ENCODE results near the gene ZBTB3. TPM values are rescaled to one million over a fixed set of nuclear protein-coding genes. Genes with fewer than 3 reads are reported as not detected.
A peak's percentile ranks its signal among the peaks of the same experiment; 100 is the strongest.

The ZBTB3 gene
- total RNA-seq, 1 experiment from 2014 or later, result 82.3 TPM

DNA sequence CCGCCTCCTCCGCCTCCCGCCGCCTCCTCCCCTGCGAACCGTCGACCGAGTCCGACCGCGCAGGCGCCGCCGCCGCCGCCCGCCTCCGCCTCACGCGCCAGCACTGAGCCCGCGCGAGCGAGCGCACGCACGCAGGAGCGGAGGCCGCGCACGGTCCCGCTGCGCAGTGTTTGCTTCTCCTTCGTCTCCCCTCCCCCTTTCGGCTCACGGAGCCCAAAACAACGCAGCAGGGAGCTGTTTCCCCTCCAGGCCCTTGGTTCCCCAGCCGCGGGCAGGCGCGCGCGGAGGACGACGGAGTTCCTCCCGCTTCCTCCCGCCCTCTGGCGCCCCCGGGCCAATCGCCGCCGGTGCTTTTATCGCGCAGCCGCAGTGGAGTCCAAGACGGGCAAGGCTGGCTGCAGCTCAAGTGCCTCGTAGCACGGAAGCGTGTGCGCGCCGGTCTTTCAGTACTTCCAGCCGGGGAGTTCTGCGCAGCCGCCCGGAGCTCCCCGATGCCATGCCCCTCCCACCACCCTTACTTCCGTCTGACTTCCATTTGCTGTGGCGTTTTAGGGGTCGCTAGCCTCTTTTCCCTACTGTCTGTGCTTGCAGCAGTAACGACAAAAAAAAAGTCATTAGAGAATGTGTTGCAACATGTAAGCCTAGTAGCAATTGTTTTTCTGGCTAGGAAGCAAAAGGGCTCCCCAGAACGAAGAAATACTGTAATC is 26.6 kb downstream of the ZBTB3 start, which contains the start of gene HNRNPUL2 (continued):
- peak; percentile 77; the same call in 1 of the 2 replicates for TF ChIP-seq CREM (CRISPR knock-in tag; IDR thresholded peaks at IDR 0.05)
- 0 out of 2 replicates have a peak, but pooled peaks have one; percentile 31 for TF ChIP-seq EMX1 (CRISPR knock-in tag; IDR thresholded peaks at IDR 0.05)
- TF ChIP-seq NR2C2 (CRISPR knock-in tag; IDR thresholded peaks at IDR 0.05), result peak; percentile 55; the same call in 1 of the 2 replicates
- TF ChIP-seq TEAD1 (CRISPR knock-in tag; IDR thresholded peaks at IDR 0.05), result peak; percentile 84; the same call in 1 of the 2 replicates
- TF ChIP-seq, protein P1, sequence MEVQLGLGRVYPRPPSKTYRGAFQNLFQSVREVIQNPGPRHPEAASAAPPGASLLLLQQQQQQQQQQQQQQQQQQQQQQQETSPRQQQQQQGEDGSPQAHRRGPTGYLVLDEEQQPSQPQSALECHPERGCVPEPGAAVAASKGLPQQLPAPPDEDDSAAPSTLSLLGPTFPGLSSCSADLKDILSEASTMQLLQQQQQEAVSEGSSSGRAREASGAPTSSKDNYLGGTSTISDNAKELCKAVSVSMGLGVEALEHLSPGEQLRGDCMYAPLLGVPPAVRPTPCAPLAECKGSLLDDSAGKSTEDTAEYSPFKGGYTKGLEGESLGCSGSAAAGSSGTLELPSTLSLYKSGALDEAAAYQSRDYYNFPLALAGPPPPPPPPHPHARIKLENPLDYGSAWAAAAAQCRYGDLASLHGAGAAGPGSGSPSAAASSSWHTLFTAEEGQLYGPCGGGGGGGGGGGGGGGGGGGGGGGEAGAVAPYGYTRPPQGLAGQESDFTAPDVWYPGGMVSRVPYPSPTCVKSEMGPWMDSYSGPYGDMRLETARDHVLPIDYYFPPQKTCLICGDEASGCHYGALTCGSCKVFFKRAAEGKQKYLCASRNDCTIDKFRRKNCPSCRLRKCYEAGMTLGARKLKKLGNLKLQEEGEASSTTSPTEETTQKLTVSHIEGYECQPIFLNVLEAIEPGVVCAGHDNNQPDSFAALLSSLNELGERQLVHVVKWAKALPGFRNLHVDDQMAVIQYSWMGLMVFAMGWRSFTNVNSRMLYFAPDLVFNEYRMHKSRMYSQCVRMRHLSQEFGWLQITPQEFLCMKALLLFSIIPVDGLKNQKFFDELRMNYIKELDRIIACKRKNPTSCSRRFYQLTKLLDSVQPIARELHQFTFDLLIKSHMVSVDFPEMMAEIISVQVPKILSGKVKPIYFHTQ (CRISPR knock-in tag; IDR thresholded peaks at IDR 0.05), result no peak
- TF ChIP-seq, protein P2, sequence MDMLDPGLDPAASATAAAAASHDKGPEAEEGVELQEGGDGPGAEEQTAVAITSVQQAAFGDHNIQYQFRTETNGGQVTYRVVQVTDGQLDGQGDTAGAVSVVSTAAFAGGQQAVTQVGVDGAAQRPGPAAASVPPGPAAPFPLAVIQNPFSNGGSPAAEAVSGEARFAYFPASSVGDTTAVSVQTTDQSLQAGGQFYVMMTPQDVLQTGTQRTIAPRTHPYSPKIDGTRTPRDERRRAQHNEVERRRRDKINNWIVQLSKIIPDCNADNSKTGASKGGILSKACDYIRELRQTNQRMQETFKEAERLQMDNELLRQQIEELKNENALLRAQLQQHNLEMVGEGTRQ (CRISPR knock-in tag; IDR thresholded peaks at IDR 0.05), result peak; percentile 49; the same call in 1 of the 2 replicates
- TF ChIP-seq, protein P3, sequence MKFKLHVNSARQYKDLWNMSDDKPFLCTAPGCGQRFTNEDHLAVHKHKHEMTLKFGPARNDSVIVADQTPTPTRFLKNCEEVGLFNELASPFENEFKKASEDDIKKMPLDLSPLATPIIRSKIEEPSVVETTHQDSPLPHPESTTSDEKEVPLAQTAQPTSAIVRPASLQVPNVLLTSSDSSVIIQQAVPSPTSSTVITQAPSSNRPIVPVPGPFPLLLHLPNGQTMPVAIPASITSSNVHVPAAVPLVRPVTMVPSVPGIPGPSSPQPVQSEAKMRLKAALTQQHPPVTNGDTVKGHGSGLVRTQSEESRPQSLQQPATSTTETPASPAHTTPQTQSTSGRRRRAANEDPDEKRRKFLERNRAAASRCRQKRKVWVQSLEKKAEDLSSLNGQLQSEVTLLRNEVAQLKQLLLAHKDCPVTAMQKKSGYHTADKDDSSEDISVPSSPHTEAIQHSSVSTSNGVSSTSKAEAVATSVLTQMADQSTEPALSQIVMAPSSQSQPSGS (CRISPR knock-in tag; IDR thresholded peaks at IDR 0.05; ENCODE audit: borderline replicate concordance, low read depth), result no peak
- TF ChIP-seq, protein P4, sequence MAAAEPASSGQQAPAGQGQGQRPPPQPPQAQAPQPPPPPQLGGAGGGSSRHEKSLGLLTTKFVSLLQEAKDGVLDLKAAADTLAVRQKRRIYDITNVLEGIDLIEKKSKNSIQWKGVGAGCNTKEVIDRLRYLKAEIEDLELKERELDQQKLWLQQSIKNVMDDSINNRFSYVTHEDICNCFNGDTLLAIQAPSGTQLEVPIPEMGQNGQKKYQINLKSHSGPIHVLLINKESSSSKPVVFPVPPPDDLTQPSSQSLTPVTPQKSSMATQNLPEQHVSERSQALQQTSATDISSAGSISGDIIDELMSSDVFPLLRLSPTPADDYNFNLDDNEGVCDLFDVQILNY (CRISPR knock-in tag; IDR thresholded peaks at IDR 0.05), result peak; percentile 98
- TF ChIP-seq, protein P5, sequence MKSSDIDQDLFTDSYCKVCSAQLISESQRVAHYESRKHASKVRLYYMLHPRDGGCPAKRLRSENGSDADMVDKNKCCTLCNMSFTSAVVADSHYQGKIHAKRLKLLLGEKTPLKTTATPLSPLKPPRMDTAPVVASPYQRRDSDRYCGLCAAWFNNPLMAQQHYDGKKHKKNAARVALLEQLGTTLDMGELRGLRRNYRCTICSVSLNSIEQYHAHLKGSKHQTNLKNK (CRISPR knock-in tag; IDR thresholded peaks at IDR 0.05), result no peak
- TF ChIP-seq, protein P6, sequence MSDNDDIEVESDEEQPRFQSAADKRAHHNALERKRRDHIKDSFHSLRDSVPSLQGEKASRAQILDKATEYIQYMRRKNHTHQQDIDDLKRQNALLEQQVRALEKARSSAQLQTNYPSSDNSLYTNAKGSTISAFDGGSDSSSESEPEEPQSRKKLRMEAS (CRISPR knock-in tag; IDR thresholded peaks at IDR 0.05), result peak; percentile 88
- TF ChIP-seq GTF2I (CRISPR knock-in tag; conservative IDR thresholded peaks at IDR 0.05), result no peak
- TF ChIP-seq, protein P7, sequence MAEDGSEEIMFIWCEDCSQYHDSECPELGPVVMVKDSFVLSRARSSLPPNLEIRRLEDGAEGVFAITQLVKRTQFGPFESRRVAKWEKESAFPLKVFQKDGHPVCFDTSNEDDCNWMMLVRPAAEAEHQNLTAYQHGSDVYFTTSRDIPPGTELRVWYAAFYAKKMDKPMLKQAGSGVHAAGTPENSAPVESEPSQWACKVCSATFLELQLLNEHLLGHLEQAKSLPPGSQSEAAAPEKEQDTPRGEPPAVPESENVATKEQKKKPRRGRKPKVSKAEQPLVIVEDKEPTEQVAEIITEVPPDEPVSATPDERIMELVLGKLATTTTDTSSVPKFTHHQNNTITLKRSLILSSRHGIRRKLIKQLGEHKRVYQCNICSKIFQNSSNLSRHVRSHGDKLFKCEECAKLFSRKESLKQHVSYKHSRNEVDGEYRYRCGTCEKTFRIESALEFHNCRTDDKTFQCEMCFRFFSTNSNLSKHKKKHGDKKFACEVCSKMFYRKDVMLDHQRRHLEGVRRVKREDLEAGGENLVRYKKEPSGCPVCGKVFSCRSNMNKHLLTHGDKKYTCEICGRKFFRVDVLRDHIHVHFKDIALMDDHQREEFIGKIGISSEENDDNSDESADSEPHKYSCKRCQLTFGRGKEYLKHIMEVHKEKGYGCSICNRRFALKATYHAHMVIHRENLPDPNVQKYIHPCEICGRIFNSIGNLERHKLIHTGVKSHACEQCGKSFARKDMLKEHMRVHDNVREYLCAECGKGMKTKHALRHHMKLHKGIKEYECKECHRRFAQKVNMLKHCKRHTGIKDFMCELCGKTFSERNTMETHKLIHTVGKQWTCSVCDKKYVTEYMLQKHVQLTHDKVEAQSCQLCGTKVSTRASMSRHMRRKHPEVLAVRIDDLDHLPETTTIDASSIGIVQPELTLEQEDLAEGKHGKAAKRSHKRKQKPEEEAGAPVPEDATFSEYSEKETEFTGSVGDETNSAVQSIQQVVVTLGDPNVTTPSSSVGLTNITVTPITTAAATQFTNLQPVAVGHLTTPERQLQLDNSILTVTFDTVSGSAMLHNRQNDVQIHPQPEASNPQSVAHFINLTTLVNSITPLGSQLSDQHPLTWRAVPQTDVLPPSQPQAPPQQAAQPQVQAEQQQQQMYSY (CRISPR knock-in tag; IDR thresholded peaks at IDR 0.05), result no peak
- TF ChIP-seq NFYB (CRISPR knock-in tag; conservative IDR thresholded peaks at IDR 0.05; ENCODE audit: low read depth), result no peak
- TF ChIP-seq, protein P8, sequence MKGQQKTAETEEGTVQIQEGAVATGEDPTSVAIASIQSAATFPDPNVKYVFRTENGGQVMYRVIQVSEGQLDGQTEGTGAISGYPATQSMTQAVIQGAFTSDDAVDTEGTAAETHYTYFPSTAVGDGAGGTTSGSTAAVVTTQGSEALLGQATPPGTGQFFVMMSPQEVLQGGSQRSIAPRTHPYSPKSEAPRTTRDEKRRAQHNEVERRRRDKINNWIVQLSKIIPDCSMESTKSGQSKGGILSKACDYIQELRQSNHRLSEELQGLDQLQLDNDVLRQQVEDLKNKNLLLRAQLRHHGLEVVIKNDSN (CRISPR knock-in tag; IDR thresholded peaks at IDR 0.05), result no peak
- TF ChIP-seq, protein P9, sequence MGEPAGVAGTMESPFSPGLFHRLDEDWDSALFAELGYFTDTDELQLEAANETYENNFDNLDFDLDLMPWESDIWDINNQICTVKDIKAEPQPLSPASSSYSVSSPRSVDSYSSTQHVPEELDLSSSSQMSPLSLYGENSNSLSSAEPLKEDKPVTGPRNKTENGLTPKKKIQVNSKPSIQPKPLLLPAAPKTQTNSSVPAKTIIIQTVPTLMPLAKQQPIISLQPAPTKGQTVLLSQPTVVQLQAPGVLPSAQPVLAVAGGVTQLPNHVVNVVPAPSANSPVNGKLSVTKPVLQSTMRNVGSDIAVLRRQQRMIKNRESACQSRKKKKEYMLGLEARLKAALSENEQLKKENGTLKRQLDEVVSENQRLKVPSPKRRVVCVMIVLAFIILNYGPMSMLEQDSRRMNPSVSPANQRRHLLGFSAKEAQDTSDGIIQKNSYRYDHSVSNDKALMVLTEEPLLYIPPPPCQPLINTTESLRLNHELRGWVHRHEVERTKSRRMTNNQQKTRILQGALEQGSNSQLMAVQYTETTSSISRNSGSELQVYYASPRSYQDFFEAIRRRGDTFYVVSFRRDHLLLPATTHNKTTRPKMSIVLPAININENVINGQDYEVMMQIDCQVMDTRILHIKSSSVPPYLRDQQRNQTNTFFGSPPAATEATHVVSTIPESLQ (CRISPR knock-in tag; IDR thresholded peaks at IDR 0.05), result no peak
- TF ChIP-seq, protein P10, sequence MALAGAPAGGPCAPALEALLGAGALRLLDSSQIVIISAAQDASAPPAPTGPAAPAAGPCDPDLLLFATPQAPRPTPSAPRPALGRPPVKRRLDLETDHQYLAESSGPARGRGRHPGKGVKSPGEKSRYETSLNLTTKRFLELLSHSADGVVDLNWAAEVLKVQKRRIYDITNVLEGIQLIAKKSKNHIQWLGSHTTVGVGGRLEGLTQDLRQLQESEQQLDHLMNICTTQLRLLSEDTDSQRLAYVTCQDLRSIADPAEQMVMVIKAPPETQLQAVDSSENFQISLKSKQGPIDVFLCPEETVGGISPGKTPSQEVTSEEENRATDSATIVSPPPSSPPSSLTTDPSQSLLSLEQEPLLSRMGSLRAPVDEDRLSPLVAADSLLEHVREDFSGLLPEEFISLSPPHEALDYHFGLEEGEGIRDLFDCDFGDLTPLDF (CRISPR knock-in tag; IDR thresholded peaks at IDR 0.05), result peak; percentile 81; the same call in 1 of the 2 replicates
- no peak for TF ChIP-seq FOXJ3 (CRISPR knock-in tag; IDR thresholded peaks at IDR 0.05; ENCODE audit: borderline replicate concordance)
- TF ChIP-seq ZNF416 (CRISPR knock-in tag; IDR thresholded peaks at IDR 0.05), result no peak
- TF ChIP-seq, protein P11, sequence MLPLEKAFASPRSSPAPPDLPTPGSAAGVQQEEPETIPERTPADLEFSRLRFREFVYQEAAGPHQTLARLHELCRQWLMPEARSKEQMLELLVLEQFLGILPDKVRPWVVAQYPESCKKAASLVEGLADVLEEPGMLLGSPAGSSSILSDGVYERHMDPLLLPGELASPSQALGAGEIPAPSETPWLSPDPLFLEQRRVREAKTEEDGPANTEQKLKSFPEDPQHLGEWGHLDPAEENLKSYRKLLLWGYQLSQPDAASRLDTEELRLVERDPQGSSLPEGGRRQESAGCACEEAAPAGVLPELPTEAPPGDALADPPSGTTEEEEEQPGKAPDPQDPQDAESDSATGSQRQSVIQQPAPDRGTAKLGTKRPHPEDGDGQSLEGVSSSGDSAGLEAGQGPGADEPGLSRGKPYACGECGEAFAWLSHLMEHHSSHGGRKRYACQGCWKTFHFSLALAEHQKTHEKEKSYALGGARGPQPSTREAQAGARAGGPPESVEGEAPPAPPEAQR (CRISPR knock-in tag; IDR thresholded peaks at IDR 0.05), result no peak
- TF ChIP-seq RORB (CRISPR knock-in tag; IDR thresholded peaks at IDR 0.05), result no peak
- TF ChIP-seq GRHL2 (CRISPR knock-in tag; IDR thresholded peaks at IDR 0.05; ENCODE audit: insufficient replicate concordance, severe bottlenecking), result no peak
- no peak for TF ChIP-seq ZNF423 (CRISPR knock-in tag; IDR thresholded peaks at IDR 0.05)

Data from WTC11 (cell line).